HT-29 (cell line): ENCODE measurements around the gene SLC6A6. TPM values are rescaled to one million over a fixed set of nuclear protein-coding genes. Genes with fewer than 3 reads are reported as not detected.

Source experiments
- DNase-seq: peaks from one replicate; pipeline ENCODE4 v3.0.0-alpha.2; 2015; ENCODE audit warnings: low spot score
- total RNA-seq: library from RNA; depleted of rRNA; stranded (reverse); fragments of >200 nt; shearing (Covaris generic); gene quantifications from 2 replicates; pipeline ENCODE4 v1.2.3, GENCODE V29; 2014; rRNA removed

The SLC6A6 gene
- 51.5 and 55.3 TPM in 2 replicates for total RNA-seq

- peak; percentile 95 for DNase-seq
Observed at GRCh38 chr3:14402304-14402811, at the start of gene SLC6A6. TSS of gene SLC6A6 (plus strand) at chr3:14402606. CDS start at chr3:14443635, 41,029 bp downstream.

GRCh38 chr3:14353502-14353901 is 48.9 kb upstream of the SLC6A6 start:
- no peak for DNase-seq

- DNase-seq = no peak
Observed at GRCh38 chr3:14357463-14357862, 44.9 kb upstream of the SLC6A6 start.

- no peak for DNase-seq
Observed at GRCh38 chr3:14358426-14359211, 43.8 kb upstream of the SLC6A6 start.

- DNase-seq = no peak
Observed at GRCh38 chr3:14359348-14359747, 43.1 kb upstream of the SLC6A6 start.

GRCh38 chr3:14360123-14360881 is 42.1 kb upstream of the SLC6A6 start:
- no peak for DNase-seq

- no peak for DNase-seq
Observed at GRCh38 chr3:14361068-14361677, 41.2 kb upstream of the SLC6A6 start.

- DNase-seq = no peak
Observed at GRCh38 chr3:14362890-14363289, 39.5 kb upstream of the SLC6A6 start.

- DNase-seq = no peak
Observed at GRCh38 chr3:14363379-14363778, 39.0 kb upstream of the SLC6A6 start.

GRCh38 chr3:14363991-14364390 is 38.4 kb upstream of the SLC6A6 start:
- DNase-seq = no peak

- DNase-seq = no peak
Observed at GRCh38 chr3:14364580-14365292, 37.7 kb upstream of the SLC6A6 start.

- no peak for DNase-seq
Observed at GRCh38 chr3:14366248-14366647, 36.2 kb upstream of the SLC6A6 start.

- DNase-seq = no peak
Observed at GRCh38 chr3:14366915-14367823, 35.2 kb upstream of the SLC6A6 start.

- no peak for DNase-seq
Observed at GRCh38 chr3:14368146-14368545, 34.3 kb upstream of the SLC6A6 start.

- DNase-seq = no peak
Observed at GRCh38 chr3:14368885-14369284, 33.5 kb upstream of the SLC6A6 start.

- DNase-seq = peak; percentile 87
Observed at GRCh38 chr3:14369675-14370669, 32.4 kb upstream of the SLC6A6 start.

GRCh38 chr3:14370720-14371572 is 31.5 kb upstream of the SLC6A6 start:
- no peak for DNase-seq
